Glutamatergic neuron (in vitro differentiated cells): ENCODE measurements around the gene MLPH. TPM values are rescaled to one million over a fixed set of nuclear protein-coding genes. Genes with fewer than 3 reads are reported as not detected.

Source experiments
- DNase-seq: peaks from one replicate; pipeline ENCODE4 v3.0.0; 2022
- H3K27ac Mint-ChIP-seq: one replicate; pipeline ENCODE4 v1.8.0; 2020; ENCODE audit warnings: mild to moderate bottlenecking, mixed read lengths, inconsistent platforms; ENCODE audit not compliant: unreplicated experiment
- H3K27me3 Mint-ChIP-seq: one replicate; pipeline ENCODE4 v1.8.0; 2020; ENCODE audit warnings: mild to moderate bottlenecking, moderate library complexity, mixed read lengths, inconsistent platforms; ENCODE audit not compliant: unreplicated experiment
- H3K36me3 Mint-ChIP-seq: one replicate; pipeline ENCODE4 v1.8.0; 2020; ENCODE audit warnings: mild to moderate bottlenecking, mixed read lengths, inconsistent platforms; ENCODE audit not compliant: unreplicated experiment
- H3K4me1 Mint-ChIP-seq: one replicate; pipeline ENCODE4 v1.8.0; 2020; ENCODE audit warnings: mild to moderate bottlenecking, low read depth, mixed read lengths, inconsistent platforms; ENCODE audit not compliant: unreplicated experiment
- H3K4me3 Mint-ChIP-seq: one replicate; pipeline ENCODE4 v1.8.0; 2020; ENCODE audit warnings: mild to moderate bottlenecking, mixed read lengths, inconsistent platforms; ENCODE audit not compliant: unreplicated experiment
- H3K9me3 Mint-ChIP-seq: one replicate; pipeline ENCODE4 v1.8.0; 2020; ENCODE audit warnings: mild to moderate bottlenecking, moderate library complexity, mixed read lengths, inconsistent platforms; ENCODE audit not compliant: unreplicated experiment
- CTCF ChIP-seq: fragments of 200-600 bp; sonication (generic); IDR thresholded peaks from one replicate; pipeline ENCODE4 v1.5.0; 2021; ENCODE audit not compliant: partially characterized antibody, unreplicated experiment
- total RNA-seq: library from RNA; stranded (reverse); fragmentation: NEBNext Ultra II Directional; extraction: Animal tissue kit (Norgen Biotek cat#: 25700); gene quantifications from one replicate; pipeline ENCODE4 v1.2.1, GENCODE V29; 2021; ENCODE audit not compliant: unreplicated experiment

MLPH gene
- total RNA-seq, 1 donor from 2014 or later = 4.3 TPM

DNA sequence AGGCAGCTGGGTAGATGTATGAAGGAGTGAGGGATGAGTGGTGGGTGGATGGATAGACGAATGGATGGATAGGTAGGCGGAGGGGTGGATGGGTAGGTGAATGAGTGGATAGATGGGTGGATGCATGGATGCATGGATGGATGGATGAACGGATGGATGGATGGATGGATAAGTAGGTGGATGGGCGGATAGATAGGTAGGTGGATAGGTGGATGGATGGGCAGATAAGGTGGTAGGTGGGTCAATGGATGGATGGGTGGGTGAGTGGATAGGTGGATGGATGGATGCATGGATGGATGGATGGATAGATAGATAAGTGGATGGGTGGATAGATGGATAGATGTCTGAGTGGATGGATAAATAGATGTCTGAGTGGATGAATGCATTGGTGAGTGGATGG, 30.1 kb downstream of the MLPH start:
- DNase-seq = no peak
- H3K27me3 Mint-ChIP-seq = no peaks in the 10 kb centered on the region
- TF ChIP-seq CTCF = no peak
- H3K27ac Mint-ChIP-seq = no peak overlapping the region
- H3K4me1 Mint-ChIP-seq = peaks cover 7% of the 10 kb centered on the region
- peaks cover 8% of the 10 kb centered on the region for H3K9me3 Mint-ChIP-seq
- H3K36me3 Mint-ChIP-seq = peaks cover 5% of the 10 kb centered on the region
- no peak overlapping the region for H3K4me3 Mint-ChIP-seq

- TF ChIP-seq CTCF = no peak
- no peak for DNase-seq
- Mint-ChIP-seq H3K27me3 (no peaks in the 10 kb centered on the region), H3K4me1 (peaks cover 7% of the 10 kb centered on the region), H3K27ac (no peak overlapping the region), H3K9me3 (peaks cover 8% of the 10 kb centered on the region), H3K36me3 (peaks cover 5% of the 10 kb centered on the region), H3K4me3 (no peak overlapping the region)
These were observed 30.9 kb downstream of the MLPH start for GRCh38 chr2:237517990-237518389.

DNA sequence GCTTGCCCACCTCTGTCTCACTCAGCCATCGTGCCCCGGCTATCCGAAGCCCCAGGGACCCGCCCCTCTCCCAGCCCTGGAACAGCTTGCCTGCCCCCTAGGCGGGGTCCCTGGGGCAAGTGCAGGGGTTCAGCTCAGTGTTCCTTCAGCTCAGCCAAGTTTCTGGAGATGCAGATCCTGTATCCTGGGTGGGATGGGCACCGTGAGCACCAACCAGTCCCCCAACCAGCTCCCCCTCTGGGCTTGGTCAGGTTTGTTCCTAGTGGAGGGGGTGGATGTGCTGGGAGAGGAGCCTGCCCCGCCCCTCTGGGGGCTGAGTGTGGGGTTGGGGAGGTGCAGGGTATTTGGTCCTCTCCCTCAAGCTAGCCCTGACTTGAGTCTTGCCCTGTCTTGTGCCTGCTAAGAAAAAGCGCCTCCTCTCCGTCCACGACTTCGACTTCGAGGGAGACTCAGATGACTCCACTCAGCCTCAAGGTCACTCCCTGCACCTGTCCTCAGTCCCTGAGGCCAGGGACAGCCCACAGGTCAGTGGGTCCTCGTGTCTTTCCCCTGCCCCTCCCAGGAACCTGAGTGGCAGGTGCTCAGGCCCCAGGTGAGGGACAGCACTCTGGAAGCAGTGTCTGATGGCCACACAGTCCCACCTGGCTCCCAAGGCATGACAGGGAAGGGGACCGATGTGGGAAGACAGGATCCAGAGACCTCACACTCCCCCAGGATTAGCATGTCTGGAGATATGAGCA, 32.6 kb downstream of the MLPH start:
- Mint-ChIP-seq H3K9me3 (peaks cover 6% of the 10 kb centered on the region), H3K4me3 (no peak overlapping the region), H3K4me1 (peaks cover 6% of the 10 kb centered on the region), H3K27me3 (no peaks in the 10 kb centered on the region), H3K27ac (no peak overlapping the region), H3K36me3 (peaks cover 5% of the 10 kb centered on the region)
- no peak for DNase-seq
- TF ChIP-seq CTCF = no peak

- DNase-seq = no peak
- no peak for TF ChIP-seq CTCF
- Mint-ChIP-seq H3K4me3 (no peak overlapping the region), H3K36me3 (peaks cover 5% of the 10 kb centered on the region), H3K9me3 (peaks cover 6% of the 10 kb centered on the region), H3K4me1 (peaks cover 2% of the 10 kb centered on the region), H3K27ac (no peak overlapping the region), H3K27me3 (no peaks in the 10 kb centered on the region)
These were observed 33.2 kb downstream of the MLPH start for GRCh38 chr2:237520290-237520689.

DNA sequence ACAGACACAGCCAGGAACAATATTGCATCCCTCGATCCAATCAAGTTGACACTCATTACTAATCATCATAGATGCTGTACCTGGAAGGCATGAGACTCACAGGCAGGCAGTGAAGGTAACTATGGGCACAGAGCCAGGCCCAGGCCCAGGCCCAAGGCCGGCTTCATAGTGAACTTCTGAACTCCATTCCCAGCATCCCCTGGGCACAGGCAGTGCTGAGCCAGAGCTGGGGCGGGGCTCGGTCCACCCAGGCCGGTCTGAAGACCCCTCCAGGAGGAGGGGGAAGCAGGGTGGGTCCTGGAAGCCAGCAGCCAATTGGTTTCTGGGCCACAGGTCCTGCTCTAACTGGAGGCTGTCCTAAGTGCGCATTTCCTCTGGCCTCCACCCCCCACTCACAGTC, 37.6 kb downstream of the MLPH start:
- no peaks in the 10 kb centered on the region for H3K9me3 Mint-ChIP-seq
- H3K4me1 Mint-ChIP-seq = peaks cover 7% of the 10 kb centered on the region
- H3K4me3 Mint-ChIP-seq = no peak overlapping the region
- no peaks in the 10 kb centered on the region for H3K27me3 Mint-ChIP-seq
- no peak for DNase-seq
- H3K27ac Mint-ChIP-seq = no peak overlapping the region
- no peaks in the 10 kb centered on the region for H3K36me3 Mint-ChIP-seq
- no peak for TF ChIP-seq CTCF
